ENCODE results near the gene KIFC3.

DNA sequence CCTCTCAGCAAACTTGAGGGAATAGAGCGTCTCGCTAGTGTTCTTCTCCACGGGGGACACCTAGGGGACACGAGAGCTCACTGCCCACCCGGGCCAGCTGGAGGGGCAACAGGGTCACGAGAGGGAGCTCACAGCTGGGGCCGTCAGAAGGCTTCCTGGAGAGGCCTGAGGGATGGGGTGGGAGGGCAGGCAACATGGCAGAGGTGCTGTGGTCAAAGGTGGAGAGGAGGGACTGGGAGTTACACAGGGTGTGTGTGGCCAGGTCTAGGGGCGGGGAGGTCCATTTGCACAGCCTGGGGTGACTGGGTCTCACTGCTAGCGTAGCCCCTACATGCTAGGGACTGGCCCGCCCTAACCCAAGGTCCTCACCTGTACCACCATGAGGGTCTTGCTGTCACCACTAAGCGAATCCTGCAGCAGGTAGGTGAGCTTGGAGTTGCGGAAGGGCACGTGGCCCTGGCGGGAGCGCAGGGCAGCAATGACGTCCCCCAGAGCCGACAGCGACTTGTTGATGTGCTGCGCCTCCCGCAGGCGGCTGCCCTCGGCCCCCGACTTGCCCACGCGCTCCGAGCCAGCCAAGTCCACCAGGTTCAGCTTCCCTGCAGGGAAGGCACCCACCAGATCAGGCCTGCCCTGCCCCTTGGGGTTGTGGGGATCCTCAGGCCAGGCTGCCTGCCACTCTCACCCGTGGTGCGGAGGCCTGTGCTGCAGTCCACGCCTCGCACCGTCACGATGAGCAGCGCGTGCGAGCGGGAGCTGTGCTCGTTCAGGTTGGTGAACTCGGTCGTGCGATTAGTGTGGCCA, 41.7 kb downstream of the KIFC3 start:
- TF ChIP-seq CTCF (IDR thresholded peaks at IDR 0.05; ENCODE audit: low read depth, low read length) (no peak), EZH2phosphoT487 (IDR thresholded peaks at IDR 0.05; ENCODE audit: low read depth) (no peak)

All from OCI-LY3 (cell line).